SJCRH30 (cell line): ENCODE data around the gene SGK1. TPM values are rescaled to one million over a fixed set of nuclear protein-coding genes. Genes with fewer than 3 reads are reported as not detected.
"Not testable (repeated sequence)": the region's sequence is repeated elsewhere in the genome, so short reads cannot be mapped to it uniquely, and the experiment has no call there.

Experiments used
- DNase-seq, 2 experiments: peaks; one replicate each; pipeline ENCODE4 v3.0.0-alpha.2; 2015 to 2020
- H3K27ac ChIP-seq: fragments of 250-450 bp; sonication (Bioruptor Pico); 2 replicates; pipeline ENCODE4 v1.5.1; 2020; ENCODE audit warnings: mild to moderate bottlenecking, moderate library complexity
- H3K27me3 ChIP-seq: fragments of 250-450 bp; sonication (Bioruptor Pico); 2 replicates; pipeline ENCODE4 v1.5.1; 2020; ENCODE audit warnings: mild to moderate bottlenecking, moderate library complexity
- H3K36me3 ChIP-seq: fragments of 250-450 bp; sonication (Bioruptor Pico); 2 replicates; pipeline ENCODE4 v1.5.1; 2020; ENCODE audit warnings: mild to moderate bottlenecking, moderate library complexity
- H3K4me1 ChIP-seq: fragments of 250-450 bp; sonication (Bioruptor Pico); 2 replicates; pipeline ENCODE4 v1.5.1; 2020; ENCODE audit warnings: mild to moderate bottlenecking, moderate library complexity
- H3K4me3 ChIP-seq: fragments of 250-450 bp; sonication (Bioruptor Pico); 2 replicates; pipeline ENCODE4 v1.5.1; 2020; ENCODE audit warnings: mild to moderate bottlenecking, moderate library complexity
- H3K9me3 ChIP-seq: fragments of 250-450 bp; sonication (Bioruptor Pico); replicated peaks from 2 replicates; pipeline ENCODE4 v1.5.1; 2020; ENCODE audit warnings: mild to moderate bottlenecking, moderate library complexity
- total RNA-seq: library from RNA; depleted of rRNA; stranded (reverse); fragments of >200 nt; shearing (Covaris generic); gene quantifications from 2 replicates; pipeline ENCODE4 v1.2.3, GENCODE V29; 2014

The SGK1 gene
- total RNA-seq, 1 experiment from 2014 or later: 1.6 TPM

GRCh38 chr6:134240665-134241431 lies 77.1 kb downstream of the SGK1 start:
- DNase-seq: no peak
- H3K27me3 ChIP-seq: no peaks in the 10 kb centered on the region

GRCh38 chr6:134238960-134239795 lies 78.7 kb downstream of the SGK1 start:
- Histone ChIP-seq H3K27ac (no peak overlapping the region), H3K4me1 (no peaks in the 10 kb centered on the region), H3K27me3 (no peaks in the 10 kb centered on the region), H3K4me3 (no peak overlapping the region), H3K36me3 (no peaks in the 10 kb centered on the region), H3K9me3 (no peaks in the 10 kb centered on the region)
- no peak for DNase-seq

More at GRCh38 chr6:134240665-134241431, 77.1 kb downstream of the SGK1 start:
- Histone ChIP-seq H3K27ac (no peak overlapping the region), H3K36me3 (no peaks in the 10 kb centered on the region), H3K9me3 (no peaks in the 10 kb centered on the region), H3K4me3 (no peak overlapping the region), H3K4me1 (no peaks in the 10 kb centered on the region)

GRCh38 chr6:134238006-134238405 lies 79.9 kb downstream of the SGK1 start:
- H3K4me1 ChIP-seq: no peaks in the 10 kb centered on the region
- H3K27ac ChIP-seq: no peak overlapping the region
- no peaks in the 10 kb centered on the region for H3K36me3 ChIP-seq
- DNase-seq: no peak
- H3K9me3 ChIP-seq: no peaks in the 10 kb centered on the region
- H3K27me3 ChIP-seq: no peaks in the 10 kb centered on the region
- no peak overlapping the region for H3K4me3 ChIP-seq

- H3K4me1 ChIP-seq: no peaks in the 10 kb centered on the region
- H3K27me3 ChIP-seq: no peaks in the 10 kb centered on the region
- no peak overlapping the region for H3K4me3 ChIP-seq
- H3K9me3 ChIP-seq: no peaks in the 10 kb centered on the region
- DNase-seq: no peak
- no peak overlapping the region for H3K27ac ChIP-seq
- H3K36me3 ChIP-seq: no peaks in the 10 kb centered on the region
Observed at GRCh38 chr6:134235937-134236751, 81.8 kb downstream of the SGK1 start.

- not testable (repeated sequence) for DNase-seq, H3K9me3 ChIP-seq
Observed at GRCh38 chr6:134235334-134235733, 82.6 kb downstream of the SGK1 start.

GRCh38 chr6:134233180-134233955 lies 84.5 kb downstream of the SGK1 start:
- no peaks in the 10 kb centered on the region for H3K4me1 ChIP-seq
- no peaks in the 10 kb centered on the region for H3K36me3 ChIP-seq
- no peaks in the 10 kb centered on the region for H3K27me3 ChIP-seq
- no peak overlapping the region for H3K4me3 ChIP-seq
- H3K9me3 ChIP-seq: no peaks in the 10 kb centered on the region
- H3K27ac ChIP-seq: no peak overlapping the region
- no peak for DNase-seq

More at GRCh38 chr6:134235334-134235733, 82.6 kb downstream of the SGK1 start:
- H3K4me3 ChIP-seq, H3K27ac ChIP-seq, H3K27me3 ChIP-seq, H3K4me1 ChIP-seq, H3K36me3 ChIP-seq: not testable (repeated sequence)

GRCh38 chr6:134230940-134231339 lies 87.0 kb downstream of the SGK1 start:
- H3K27me3 ChIP-seq: no peaks in the 10 kb centered on the region
- DNase-seq: no peak
- H3K4me1 ChIP-seq: no peaks in the 10 kb centered on the region
- H3K4me3 ChIP-seq: no peak overlapping the region
- H3K36me3 ChIP-seq: no peaks in the 10 kb centered on the region
- H3K9me3 ChIP-seq: no peaks in the 10 kb centered on the region
- H3K27ac ChIP-seq: no peak overlapping the region

- Histone ChIP-seq H3K36me3 (no peaks in the 10 kb centered on the region), H3K27ac (no peak overlapping the region), H3K27me3 (no peaks in the 10 kb centered on the region), H3K4me3 (no peak overlapping the region), H3K4me1 (no peaks in the 10 kb centered on the region), H3K9me3 (no peaks in the 10 kb centered on the region)
- DNase-seq: no peak
Observed at GRCh38 chr6:134230087-134230700, 87.7 kb downstream of the SGK1 start.

- DNase-seq: no peak
- no peaks in the 10 kb centered on the region for H3K27me3 ChIP-seq
- no peaks in the 10 kb centered on the region for H3K4me1 ChIP-seq
- no peaks in the 10 kb centered on the region for H3K9me3 ChIP-seq
- no peak overlapping the region for H3K4me3 ChIP-seq
- no peak overlapping the region for H3K27ac ChIP-seq
- H3K36me3 ChIP-seq: no peaks in the 10 kb centered on the region
Observed at GRCh38 chr6:134229520-134229919, 88.4 kb downstream of the SGK1 start.

- H3K4me1 ChIP-seq: no peaks in the 10 kb centered on the region
- H3K27me3 ChIP-seq: no peaks in the 10 kb centered on the region
- DNase-seq: no peak
Observed at GRCh38 chr6:134223796-134224420, 94.0 kb downstream of the SGK1 start.

GRCh38 chr6:134221250-134221649 lies 96.7 kb downstream of the SGK1 start:
- Histone ChIP-seq H3K27ac (no peak overlapping the region), H3K4me3 (no peak overlapping the region), H3K4me1 (no peaks in the 10 kb centered on the region), H3K9me3 (no peaks in the 10 kb centered on the region), H3K36me3 (no peaks in the 10 kb centered on the region), H3K27me3 (no peaks in the 10 kb centered on the region)
- no peak for DNase-seq

More at GRCh38 chr6:134223796-134224420, 94.0 kb downstream of the SGK1 start:
- Histone ChIP-seq H3K9me3 (no peaks in the 10 kb centered on the region), H3K27ac (no peak overlapping the region), H3K4me3 (no peak overlapping the region), H3K36me3 (no peaks in the 10 kb centered on the region)

GRCh38 chr6:134217798-134218140 lies 100.1 kb downstream of the SGK1 start:
- H3K27ac ChIP-seq: no peak overlapping the region
- no peak for DNase-seq
- no peak overlapping the region for H3K4me3 ChIP-seq
- no peaks in the 10 kb centered on the region for H3K9me3 ChIP-seq
- H3K4me1 ChIP-seq: no peaks in the 10 kb centered on the region
- no peaks in the 10 kb centered on the region for H3K27me3 ChIP-seq
- H3K36me3 ChIP-seq: no peaks in the 10 kb centered on the region

- Histone ChIP-seq H3K4me1 (no peaks in the 10 kb centered on the region), H3K27ac (no peak overlapping the region)
- DNase-seq: no peak
Observed at GRCh38 chr6:134217105-134217797, 100.7 kb downstream of the SGK1 start.

More at GRCh38 chr6:134217105-134217797, 100.7 kb downstream of the SGK1 start:
- Histone ChIP-seq H3K4me3 (no peak overlapping the region), H3K27me3 (no peaks in the 10 kb centered on the region), H3K9me3 (no peaks in the 10 kb centered on the region), H3K36me3 (no peaks in the 10 kb centered on the region)
